Measurements from ENCODE around the gene RNF40.

DNA sequence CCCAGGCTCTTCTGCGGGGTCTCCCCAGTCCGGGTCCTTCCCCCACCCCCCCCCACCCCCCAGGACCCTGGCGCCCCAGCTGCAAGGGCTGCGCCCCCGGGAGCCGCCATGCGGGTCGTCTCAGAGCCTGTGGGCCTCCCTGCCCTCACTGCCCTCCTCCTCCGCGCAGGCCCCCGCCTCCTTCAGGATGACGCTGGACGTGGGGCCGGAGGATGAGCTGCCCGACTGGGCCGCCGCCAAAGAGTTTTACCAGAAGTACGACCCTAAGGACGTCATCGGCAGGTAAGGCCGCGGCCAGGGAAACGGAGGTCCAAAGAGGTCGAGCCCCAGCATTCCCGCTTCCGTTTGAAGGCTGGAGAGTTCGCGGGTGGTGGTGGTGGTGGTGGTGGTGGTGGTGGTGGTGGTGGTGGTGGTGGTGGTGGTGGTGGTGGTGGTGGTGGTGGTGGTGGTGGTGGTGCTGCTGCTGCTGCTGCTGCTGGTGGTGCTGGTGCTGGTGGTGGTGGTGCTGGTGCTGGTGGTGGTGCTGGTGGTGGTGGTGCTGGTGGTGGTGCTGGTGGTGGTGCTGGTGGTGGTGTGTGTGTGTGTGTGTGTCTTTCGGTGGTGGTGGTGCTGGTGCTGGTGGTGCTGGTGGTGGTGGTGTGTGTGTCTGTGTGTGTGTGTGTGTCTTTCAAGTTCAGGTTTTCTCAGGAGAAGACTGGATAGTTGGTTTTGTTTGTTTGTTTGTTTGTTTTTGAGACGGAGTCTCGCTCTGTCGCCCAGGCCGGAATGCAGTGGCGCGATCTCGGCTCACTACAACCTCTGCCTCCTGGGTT, 13.3 kb upstream of the RNF40 start:
- TF ChIP-seq CTCF (conservative IDR thresholded peaks at IDR 0.05; ENCODE audit: low read depth, low read length) (no peak), EZH2 (IDR thresholded peaks at IDR 0.05; ENCODE audit: low read length, unreplicated experiment) (no peak), EZH2phosphoT487 (IDR thresholded peaks at IDR 0.05; ENCODE audit: borderline replicate concordance, low read length) (no peak)
